MM.1S (cell line): ENCODE data around the gene HTR7.

ENCODE experiments used
- CTCF ChIP-seq: fragments of 300-600 bp; sonication (generic); IDR thresholded peaks from 2 replicates; pipeline ENCODE4 v1.5.1; 2016; ENCODE audit warnings: antibody characterized with exemption, low read length, mixed read lengths
- EZH2 ChIP-seq: fragments of 300-600 bp; sonication (generic); optimal IDR thresholded peaks from 2 replicates; pipeline ENCODE3; 2017; ENCODE audit warnings: low read depth, mild to moderate bottlenecking, antibody characterized with exemption, low read length, mixed read lengths
- EZH2phosphoT487 ChIP-seq: fragments of 300-600 bp; sonication (generic); IDR thresholded peaks from 2 replicates; pipeline ENCODE4 v1.6.1; 2018; ENCODE audit warnings: antibody characterized with exemption, low read length

DNA sequence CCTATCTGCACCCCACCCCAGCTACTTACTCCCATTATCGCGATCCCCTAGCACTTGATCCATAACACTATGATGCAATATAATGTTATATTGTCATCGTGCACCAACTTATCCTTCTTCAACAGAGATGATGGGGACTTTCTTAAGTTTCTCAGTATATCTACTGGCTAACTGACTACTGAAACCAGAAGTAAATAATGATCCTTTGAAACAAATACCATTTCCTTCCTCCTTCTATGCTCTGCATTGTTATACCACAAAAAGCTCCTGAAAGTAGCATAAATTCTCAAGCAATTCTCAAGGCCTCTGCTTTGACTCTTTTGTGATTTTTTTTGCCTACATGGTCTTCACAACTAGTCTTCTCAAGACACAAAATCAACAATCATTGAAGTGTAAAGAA lies 68.9 kb downstream of the HTR7 start:
- TF ChIP-seq CTCF (no peak), EZH2 (no peak), EZH2phosphoT487 (no peak)
